HEK293 (cell line): ENCODE data around the gene CHST8.

Experiments
- CTCF ChIA-PET: fragments of 350-600 bp; formaldehyde crosslinking; extraction: SDS; loops from one replicate; lab custom pipeline; 2021; ENCODE audit warnings: antibody characterized with exemption; lab: Yijun Ruan, JAX
- POLR2A ChIA-PET: fragments of 300-600 bp; formaldehyde crosslinking; extraction: SDS; loops from one replicate; lab custom pipeline; 2020; ENCODE audit warnings: antibody characterized with exemption, inconsistent platforms; lab: Yijun Ruan, JAX
- H3K27ac ChIP-seq: fragments of 200-500 bp; sonication (Bioruptor generic); 2 replicates; pipeline ENCODE4 v1.5.1; 2014; ENCODE audit warnings: low read depth, low read length, control low read depth, inconsistent platforms; ENCODE audit errors: extremely low read depth
- H3K36me3 ChIP-seq, 2 experiments: fragments of 200-500 bp in 1 of 2; sonication (Bioruptor generic) in 1 of 2; 1 replicate in 1 of 2; 2 replicates in 1 of 2; pipeline ENCODE4 v1.5.1; 2014 to 2017; ENCODE audit warnings: inconsistent platforms in 2 of 2, low read length in 2 of 2; ENCODE audit not compliant: control insufficient read depth in 2 of 2, insufficient read depth in 1 of 2
- H3K4me1 ChIP-seq: fragments of 200-500 bp; sonication (Bioruptor generic); 2 replicates; pipeline ENCODE4 v1.5.1; 2014; ENCODE audit warnings: mild to moderate bottlenecking, low read length, inconsistent platforms; ENCODE audit not compliant: control insufficient read depth, insufficient read depth
- H3K4me3 ChIP-seq: 2 replicates; pipeline ENCODE4 v1.5.1; 2011; ENCODE audit warnings: low read depth, mild to moderate bottlenecking, control low read depth, low read length, moderate library complexity
- H3K9me3 ChIP-seq: fragments of 200-500 bp; sonication (Bioruptor generic); 2 replicates; pipeline ENCODE4 v1.5.1; 2014; ENCODE audit warnings: low read depth, low read length, inconsistent platforms; ENCODE audit not compliant: control insufficient read depth, insufficient read depth
- EGR2 ChIP-seq: fragments of 450-650 bp; formaldehyde crosslinking; IDR thresholded peaks from 2 replicates; pipeline ENCODE4 v1.5.1; 2016; ENCODE audit warnings: low read depth, missing biosample characterization, missing genetic modification characterization
- GLI2 ChIP-seq: fragments of 450-650 bp; formaldehyde crosslinking; IDR thresholded peaks from 2 replicates; pipeline ENCODE4; 2017; ENCODE audit warnings: missing biosample characterization, missing genetic modification characterization, low read depth, borderline replicate concordance
- MZF1 ChIP-seq: fragments of 450-650 bp; formaldehyde crosslinking; IDR thresholded peaks from 2 replicates; pipeline ENCODE4 v1.5.1; 2017; ENCODE audit warnings: missing biosample characterization, missing genetic modification characterization, borderline replicate concordance
- OSR2 ChIP-seq: fragments of 450-650 bp; formaldehyde crosslinking; IDR thresholded peaks from 2 replicates; pipeline ENCODE4 v1.5.1; 2016; ENCODE audit warnings: missing biosample characterization, missing genetic modification characterization
- ZFHX2 ChIP-seq: fragments of 450-650 bp; formaldehyde crosslinking; conservative IDR thresholded peaks from 2 replicates; pipeline ENCODE4 v1.5.1; 2016; ENCODE audit warnings: missing biosample characterization, missing genetic modification characterization
- ZNF140 ChIP-seq: fragments of 450-650 bp; formaldehyde crosslinking; IDR thresholded peaks from 2 replicates; pipeline ENCODE4 v1.5.1; 2016; ENCODE audit warnings: missing biosample characterization, missing genetic modification characterization
- ZNF24 ChIP-seq: fragments of 450-650 bp; formaldehyde crosslinking; IDR thresholded peaks from 2 replicates; pipeline ENCODE4 v1.5.1; 2016; ENCODE audit warnings: missing biosample characterization, missing genetic modification characterization
- ZNF292 ChIP-seq: fragments of 450-650 bp; formaldehyde crosslinking; IDR thresholded peaks from 2 replicates; pipeline ENCODE4 v1.5.1; 2016; ENCODE audit warnings: low read depth, missing biosample characterization, missing genetic modification characterization, borderline replicate concordance
- ZNF473 ChIP-seq: fragments of 450-650 bp; formaldehyde crosslinking; IDR thresholded peaks from 2 replicates; pipeline ENCODE4 v1.5.1; 2017; ENCODE audit warnings: missing biosample characterization, missing genetic modification characterization
- ZNF501 ChIP-seq: fragments of 450-650 bp; formaldehyde crosslinking; IDR thresholded peaks from 2 replicates; pipeline ENCODE4 v1.5.1; 2016; ENCODE audit warnings: missing biosample characterization, missing genetic modification characterization
- ZNF521 ChIP-seq: fragments of 450-650 bp; formaldehyde crosslinking; IDR thresholded peaks from 2 replicates; pipeline ENCODE4 v1.5.1; 2017; ENCODE audit warnings: missing biosample characterization, mild to moderate bottlenecking, missing genetic modification characterization
- ZNF624 ChIP-seq: fragments of 450-650 bp; formaldehyde crosslinking; IDR thresholded peaks from 2 replicates; pipeline ENCODE4 v1.5.1; 2017; ENCODE audit warnings: missing biosample characterization, missing genetic modification characterization
- ZNF654 ChIP-seq: fragments of 450-650 bp; formaldehyde crosslinking; IDR thresholded peaks from 2 replicates; pipeline ENCODE4 v1.5.1; 2016; ENCODE audit warnings: low read depth, missing biosample characterization, missing genetic modification characterization
- ZNF785 ChIP-seq: fragments of 450-650 bp; formaldehyde crosslinking; IDR thresholded peaks from 2 replicates; pipeline ENCODE4 v1.5.1; 2016; ENCODE audit warnings: missing biosample characterization, missing genetic modification characterization
- ZSCAN30 ChIP-seq: fragments of 450-650 bp; IDR thresholded peaks from 2 replicates; pipeline ENCODE4 v1.5.1; 2018; ENCODE audit warnings: missing biosample characterization, mild to moderate bottlenecking, missing genetic modification characterization, moderate library complexity
- TF ChIP-seq, protein P1 (sequence below): fragments of 450-650 bp; formaldehyde crosslinking; IDR thresholded peaks from 2 replicates; pipeline ENCODE4 v1.5.1; 2016; ENCODE audit warnings: missing biosample characterization, missing genetic modification characterization, low read depth
- TF ChIP-seq, protein P2 (sequence below): fragments of 450-650 bp; formaldehyde crosslinking; IDR thresholded peaks from 2 replicates; pipeline ENCODE4 v1.5.1; 2016; ENCODE audit warnings: missing biosample characterization, missing genetic modification characterization
- TF ChIP-seq, protein P3 (sequence below): fragments of 450-650 bp; formaldehyde crosslinking; IDR thresholded peaks from 2 replicates; pipeline ENCODE4 v1.5.1; 2016; ENCODE audit warnings: missing biosample characterization, missing genetic modification characterization
- TF ChIP-seq, protein P4 (sequence below): fragments of 450-650 bp; formaldehyde crosslinking; IDR thresholded peaks from 2 replicates; pipeline ENCODE4 v1.5.1; 2016; ENCODE audit warnings: missing biosample characterization, missing genetic modification characterization
- TF ChIP-seq, protein P5 (sequence below): fragments of 450-650 bp; formaldehyde crosslinking; IDR thresholded peaks from 2 replicates; pipeline ENCODE4 v1.5.1; 2016; ENCODE audit warnings: missing biosample characterization, missing genetic modification characterization
- TF ChIP-seq, protein P6 (sequence below): fragments of 450-650 bp; formaldehyde crosslinking; IDR thresholded peaks from 2 replicates; pipeline ENCODE4 v1.5.1; 2016; ENCODE audit warnings: missing biosample characterization, missing genetic modification characterization

Gene CHST8

DNA sequence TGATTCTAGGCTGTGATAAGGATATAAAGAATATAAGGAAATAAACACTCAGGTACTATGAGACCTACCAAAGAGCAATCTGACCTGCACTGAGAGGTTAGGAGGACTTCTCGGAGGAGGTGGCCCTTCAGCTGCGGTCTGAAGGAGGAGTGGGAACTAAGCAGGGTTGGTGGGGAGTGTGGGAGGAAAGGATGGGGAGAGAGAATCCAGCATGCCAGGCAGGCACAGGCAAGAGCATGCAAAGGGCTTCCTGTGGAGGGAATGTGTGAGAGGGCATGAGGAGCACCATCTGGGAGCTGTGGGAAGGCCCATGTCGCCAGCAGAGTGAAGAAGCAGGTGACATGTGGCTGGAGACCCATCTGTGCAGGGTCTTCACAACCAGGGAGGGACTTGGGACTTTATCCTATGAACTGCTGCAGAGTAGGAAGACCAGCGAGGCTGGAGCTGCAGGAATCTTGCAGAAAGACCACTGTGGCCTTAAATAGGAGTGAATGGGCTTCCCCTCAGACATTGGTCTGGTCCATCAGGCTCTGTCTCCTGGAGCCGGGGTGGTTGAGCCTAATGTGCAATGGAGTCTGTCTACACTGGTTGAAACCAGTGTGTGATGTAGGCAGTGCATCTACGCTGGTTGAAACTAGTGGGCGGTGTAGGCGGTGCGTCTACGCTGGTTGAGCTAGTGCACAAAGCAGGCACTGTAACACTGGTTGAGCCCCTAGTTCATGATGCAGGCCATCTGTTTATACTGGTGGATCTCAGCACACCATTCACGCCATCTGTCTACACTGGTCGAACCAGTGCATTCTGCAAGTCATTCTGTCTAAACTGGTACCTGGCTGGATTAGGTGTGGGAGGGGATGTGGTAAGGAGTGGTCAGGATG is 6.4 kb downstream of the CHST8 start:
- peaks cover under 1% of the 10 kb centered on the region; the same call in 1 of the 2 replicates for H3K4me1 ChIP-seq
- H3K27ac ChIP-seq, result no peak overlapping the region
- H3K36me3 ChIP-seq, result no peaks in the 10 kb centered on the region; a peak in 1 of 3 replicates
- H3K4me3 ChIP-seq, result no peak overlapping the region
- TF ChIP-seq ZNF521 (tag by site-specific recombination) (no peak), ZNF624 (tag by site-specific recombination) (no peak), ZNF24 (no peak), ZFHX2 (peak; percentile 74), EGR2 (peak; percentile 75), GLI2 (tag by site-specific recombination) (no peak), ZNF292 (no peak), ZNF473 (tag by site-specific recombination) (no peak), ZSCAN30 (no peak), MZF1 (tag by site-specific recombination) (no peak), ZNF501 (tag by site-specific recombination) (no peak), ZNF140 (no peak), ZNF654 (tag by site-specific recombination) (no peak), ZNF785 (tag by site-specific recombination) (no peak), OSR2 (tag by site-specific recombination) (no peak)
- TF ChIP-seq, protein P1, sequence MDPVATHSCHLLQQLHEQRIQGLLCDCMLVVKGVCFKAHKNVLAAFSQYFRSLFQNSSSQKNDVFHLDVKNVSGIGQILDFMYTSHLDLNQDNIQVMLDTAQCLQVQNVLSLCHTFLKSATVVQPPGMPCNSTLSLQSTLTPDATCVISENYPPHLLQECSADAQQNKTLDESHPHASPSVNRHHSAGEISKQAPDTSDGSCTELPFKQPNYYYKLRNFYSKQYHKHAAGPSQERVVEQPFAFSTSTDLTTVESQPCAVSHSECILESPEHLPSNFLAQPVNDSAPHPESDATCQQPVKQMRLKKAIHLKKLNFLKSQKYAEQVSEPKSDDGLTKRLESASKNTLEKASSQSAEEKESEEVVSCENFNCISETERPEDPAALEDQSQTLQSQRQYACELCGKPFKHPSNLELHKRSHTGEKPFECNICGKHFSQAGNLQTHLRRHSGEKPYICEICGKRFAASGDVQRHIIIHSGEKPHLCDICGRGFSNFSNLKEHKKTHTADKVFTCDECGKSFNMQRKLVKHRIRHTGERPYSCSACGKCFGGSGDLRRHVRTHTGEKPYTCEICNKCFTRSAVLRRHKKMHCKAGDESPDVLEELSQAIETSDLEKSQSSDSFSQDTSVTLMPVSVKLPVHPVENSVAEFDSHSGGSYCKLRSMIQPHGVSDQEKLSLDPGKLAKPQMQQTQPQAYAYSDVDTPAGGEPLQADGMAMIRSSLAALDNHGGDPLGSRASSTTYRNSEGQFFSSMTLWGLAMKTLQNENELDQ, result no peak
- TF ChIP-seq, protein P2, sequence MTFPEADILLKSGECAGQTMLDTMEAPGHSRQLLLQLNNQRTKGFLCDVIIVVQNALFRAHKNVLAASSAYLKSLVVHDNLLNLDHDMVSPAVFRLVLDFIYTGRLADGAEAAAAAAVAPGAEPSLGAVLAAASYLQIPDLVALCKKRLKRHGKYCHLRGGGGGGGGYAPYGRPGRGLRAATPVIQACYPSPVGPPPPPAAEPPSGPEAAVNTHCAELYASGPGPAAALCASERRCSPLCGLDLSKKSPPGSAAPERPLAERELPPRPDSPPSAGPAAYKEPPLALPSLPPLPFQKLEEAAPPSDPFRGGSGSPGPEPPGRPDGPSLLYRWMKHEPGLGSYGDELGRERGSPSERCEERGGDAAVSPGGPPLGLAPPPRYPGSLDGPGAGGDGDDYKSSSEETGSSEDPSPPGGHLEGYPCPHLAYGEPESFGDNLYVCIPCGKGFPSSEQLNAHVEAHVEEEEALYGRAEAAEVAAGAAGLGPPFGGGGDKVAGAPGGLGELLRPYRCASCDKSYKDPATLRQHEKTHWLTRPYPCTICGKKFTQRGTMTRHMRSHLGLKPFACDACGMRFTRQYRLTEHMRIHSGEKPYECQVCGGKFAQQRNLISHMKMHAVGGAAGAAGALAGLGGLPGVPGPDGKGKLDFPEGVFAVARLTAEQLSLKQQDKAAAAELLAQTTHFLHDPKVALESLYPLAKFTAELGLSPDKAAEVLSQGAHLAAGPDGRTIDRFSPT, result no peak
- TF ChIP-seq, protein P3, sequence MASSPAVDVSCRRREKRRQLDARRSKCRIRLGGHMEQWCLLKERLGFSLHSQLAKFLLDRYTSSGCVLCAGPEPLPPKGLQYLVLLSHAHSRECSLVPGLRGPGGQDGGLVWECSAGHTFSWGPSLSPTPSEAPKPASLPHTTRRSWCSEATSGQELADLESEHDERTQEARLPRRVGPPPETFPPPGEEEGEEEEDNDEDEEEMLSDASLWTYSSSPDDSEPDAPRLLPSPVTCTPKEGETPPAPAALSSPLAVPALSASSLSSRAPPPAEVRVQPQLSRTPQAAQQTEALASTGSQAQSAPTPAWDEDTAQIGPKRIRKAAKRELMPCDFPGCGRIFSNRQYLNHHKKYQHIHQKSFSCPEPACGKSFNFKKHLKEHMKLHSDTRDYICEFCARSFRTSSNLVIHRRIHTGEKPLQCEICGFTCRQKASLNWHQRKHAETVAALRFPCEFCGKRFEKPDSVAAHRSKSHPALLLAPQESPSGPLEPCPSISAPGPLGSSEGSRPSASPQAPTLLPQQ (tag by site-specific recombination), result no peak
- TF ChIP-seq, protein P4, sequence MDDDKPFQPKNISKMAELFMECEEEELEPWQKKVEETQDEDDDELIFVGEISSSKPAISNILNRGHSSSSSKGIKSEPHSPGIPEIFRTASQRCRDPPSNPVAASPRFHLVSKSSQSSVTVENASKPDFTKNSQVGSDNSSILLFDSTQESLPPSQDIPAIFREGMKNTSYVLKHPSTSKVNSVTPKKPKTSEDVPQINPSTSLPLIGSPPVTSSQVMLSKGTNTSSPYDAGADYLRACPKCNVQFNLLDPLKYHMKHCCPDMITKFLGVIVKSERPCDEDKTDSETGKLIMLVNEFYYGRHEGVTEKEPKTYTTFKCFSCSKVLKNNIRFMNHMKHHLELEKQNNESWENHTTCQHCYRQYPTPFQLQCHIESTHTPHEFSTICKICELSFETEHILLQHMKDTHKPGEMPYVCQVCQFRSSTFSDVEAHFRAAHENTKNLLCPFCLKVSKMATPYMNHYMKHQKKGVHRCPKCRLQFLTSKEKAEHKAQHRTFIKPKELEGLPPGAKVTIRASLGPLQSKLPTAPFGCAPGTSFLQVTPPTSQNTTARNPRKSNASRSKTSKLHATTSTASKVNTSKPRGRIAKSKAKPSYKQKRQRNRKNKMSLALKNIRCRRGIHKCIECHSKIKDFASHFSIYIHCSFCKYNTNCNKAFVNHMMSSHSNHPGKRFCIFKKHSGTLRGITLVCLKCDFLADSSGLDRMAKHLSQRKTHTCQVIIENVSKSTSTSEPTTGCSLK (tag by site-specific recombination), result no peak
- TF ChIP-seq, protein P5, sequence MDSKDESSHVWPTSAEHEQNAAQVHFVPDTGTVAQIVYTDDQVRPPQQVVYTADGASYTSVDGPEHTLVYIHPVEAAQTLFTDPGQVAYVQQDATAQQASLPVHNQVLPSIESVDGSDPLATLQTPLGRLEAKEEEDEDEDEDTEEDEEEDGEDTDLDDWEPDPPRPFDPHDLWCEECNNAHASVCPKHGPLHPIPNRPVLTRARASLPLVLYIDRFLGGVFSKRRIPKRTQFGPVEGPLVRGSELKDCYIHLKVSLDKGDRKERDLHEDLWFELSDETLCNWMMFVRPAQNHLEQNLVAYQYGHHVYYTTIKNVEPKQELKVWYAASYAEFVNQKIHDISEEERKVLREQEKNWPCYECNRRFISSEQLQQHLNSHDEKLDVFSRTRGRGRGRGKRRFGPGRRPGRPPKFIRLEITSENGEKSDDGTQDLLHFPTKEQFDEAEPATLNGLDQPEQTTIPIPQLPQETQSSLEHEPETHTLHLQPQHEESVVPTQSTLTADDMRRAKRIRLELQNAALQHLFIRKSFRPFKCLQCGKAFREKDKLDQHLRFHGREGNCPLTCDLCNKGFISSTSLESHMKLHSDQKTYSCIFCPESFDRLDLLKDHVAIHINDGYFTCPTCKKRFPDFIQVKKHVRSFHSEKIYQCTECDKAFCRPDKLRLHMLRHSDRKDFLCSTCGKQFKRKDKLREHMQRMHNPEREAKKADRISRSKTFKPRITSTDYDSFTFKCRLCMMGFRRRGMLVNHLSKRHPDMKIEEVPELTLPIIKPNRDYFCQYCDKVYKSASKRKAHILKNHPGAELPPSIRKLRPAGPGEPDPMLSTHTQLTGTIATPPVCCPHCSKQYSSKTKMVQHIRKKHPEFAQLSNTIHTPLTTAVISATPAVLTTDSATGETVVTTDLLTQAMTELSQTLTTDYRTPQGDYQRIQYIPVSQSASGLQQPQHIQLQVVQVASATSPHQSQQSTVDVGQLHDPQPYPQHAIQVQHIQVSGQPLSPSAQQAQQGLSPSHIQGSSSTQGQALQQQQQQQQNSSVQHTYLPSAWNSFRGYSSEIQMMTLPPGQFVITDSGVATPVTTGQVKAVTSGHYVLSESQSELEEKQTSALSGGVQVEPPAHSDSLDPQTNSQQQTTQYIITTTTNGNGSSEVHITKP (tag by site-specific recombination), result peak; percentile 98
- TF ChIP-seq, protein P6, sequence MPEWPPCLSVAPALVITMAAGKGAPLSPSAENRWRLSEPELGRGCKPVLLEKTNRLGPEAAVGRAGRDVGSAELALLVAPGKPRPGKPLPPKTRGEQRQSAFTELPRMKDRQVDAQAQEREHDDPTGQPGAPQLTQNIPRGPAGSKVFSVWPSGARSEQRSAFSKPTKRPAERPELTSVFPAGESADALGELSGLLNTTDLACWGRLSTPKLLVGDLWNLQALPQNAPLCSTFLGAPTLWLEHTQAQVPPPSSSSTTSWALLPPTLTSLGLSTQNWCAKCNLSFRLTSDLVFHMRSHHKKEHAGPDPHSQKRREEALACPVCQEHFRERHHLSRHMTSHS (tag by site-specific recombination), result no peak
- TF ChIP-seq, all 188 proteins: peak for 3
- ChIA-PET CTCF (interaction anchor here (0.6 to 0.9 kb wide), 2 partner anchors 316 to 479 kb away, joined by 3 to 5 read pairs; no protein-coding TSS in a partner anchor), POLR2A (interaction anchor here (1.6 kb wide), 1 partner anchor 10 kb away, joined by 3 read pairs; no protein-coding TSS in a partner anchor)
- no peaks in the 10 kb centered on the region for H3K9me3 ChIP-seq
